Right atrium auricular region (tissue), 2 donors: ENCODE measurements around the gene CPB1. TPM values are rescaled to one million over a fixed set of nuclear protein-coding genes. Genes with fewer than 3 reads are reported as not detected.

Experiments used
- DNase-seq: peaks from one replicate; pipeline ENCODE4 v3.0.0-alpha.2; 2019; ENCODE audit warnings: low spot score
- H3K27ac ChIP-seq, 2 donors: fragments of 200-600 bp; sonication (generic); 1 replicate in 1 of 2; 2 replicates in 1 of 2; pipeline ENCODE4 v1.5.1; 2016 to 2019
- H3K27me3 ChIP-seq, 2 donors: fragments of 200-600 bp; sonication (generic); one replicate each; pipeline versions ENCODE4 v1.5.1 to v1.6.0; 2017 to 2019
- H3K36me3 ChIP-seq: fragments of 200-600 bp; sonication (generic); one replicate; pipeline ENCODE4 v1.5.1; 2016
- H3K4me1 ChIP-seq, 2 donors: fragments of 200-600 bp; sonication (generic); one replicate each; pipeline versions ENCODE4 v1.5.1 to v1.6.0; 2017 to 2019
- H3K4me3 ChIP-seq, 2 donors: fragments of 200-600 bp; sonication (generic); 1 replicate in 1 of 2; 2 replicates in 1 of 2; pipeline ENCODE4 v1.5.1; 2017 to 2019; ENCODE audit warnings: mild to moderate bottlenecking in 1 of 2, moderate library complexity in 1 of 2
- H3K9me3 ChIP-seq, 2 donors: fragments of 200-600 bp; sonication (generic); one replicate each; pipeline ENCODE4 v1.5.1; 2019
- CTCF ChIP-seq, 2 donors: fragments of 200-600 bp; sonication (generic); IDR thresholded peaks; one replicate each; pipeline ENCODE4 v1.5.1; 2019; ENCODE audit warnings: antibody characterized with exemption in 2 of 2
- total RNA-seq, 2 donors: library from RNA; depleted of rRNA; stranded (reverse); fragments of >200 nt; gene quantifications; one replicate each; pipeline ENCODE4 v1.1.0, GENCODE V29; 2016

Gene CPB1
- total RNA-seq, 2 donors from 2014 or later: 0.41 TPM; not detected in 1

- Histone ChIP-seq H3K9me3 (no peaks in the 10 kb centered on the region), H3K4me3 (no peak overlapping the region), H3K4me1 (no peaks in the 10 kb centered on the region), H3K36me3 (no peaks in the 10 kb centered on the region), H3K27ac (no peak overlapping the region), H3K27me3 (no peaks in the 10 kb centered on the region)
- no peak for TF ChIP-seq CTCF (IDR thresholded peaks at IDR 0.05)
- DNase-seq: no peak
Measured at GRCh38 chr3:148873270-148873927, 45.8 kb downstream of the CPB1 start.

- H3K4me3 ChIP-seq: no peak overlapping the region
- H3K36me3 ChIP-seq: no peaks in the 10 kb centered on the region
- DNase-seq: no peak
- TF ChIP-seq CTCF (IDR thresholded peaks at IDR 0.05): no peak
- H3K4me1 ChIP-seq: no peaks in the 10 kb centered on the region
- H3K27ac ChIP-seq: no peak overlapping the region
- no peaks in the 10 kb centered on the region for H3K27me3 ChIP-seq
- H3K9me3 ChIP-seq: no peaks in the 10 kb centered on the region
Measured at GRCh38 chr3:148873977-148874376, 46.4 kb downstream of the CPB1 start.

- no peaks in the 10 kb centered on the region for H3K36me3 ChIP-seq
- no peak for DNase-seq
- no peaks in the 10 kb centered on the region for H3K4me1 ChIP-seq
- H3K27ac ChIP-seq: no peak overlapping the region
- no peak for TF ChIP-seq CTCF (IDR thresholded peaks at IDR 0.05)
- no peaks in the 10 kb centered on the region for H3K9me3 ChIP-seq
- no peaks in the 10 kb centered on the region for H3K27me3 ChIP-seq
- H3K4me3 ChIP-seq: no peak overlapping the region
Measured at GRCh38 chr3:148878095-148878494, 50.5 kb downstream of the CPB1 start.

- Histone ChIP-seq H3K4me1 (no peaks in the 10 kb centered on the region), H3K27me3 (no peaks in the 10 kb centered on the region), H3K4me3 (no peak overlapping the region), H3K36me3 (no peaks in the 10 kb centered on the region), H3K27ac (no peak overlapping the region), H3K9me3 (no peaks in the 10 kb centered on the region)
- TF ChIP-seq CTCF (IDR thresholded peaks at IDR 0.05): no peak
- DNase-seq: no peak
Measured at GRCh38 chr3:148879256-148879655, 51.6 kb downstream of the CPB1 start.

GRCh38 chr3:148880681-148881080 lies 53.1 kb downstream of the CPB1 start:
- no peak for DNase-seq
- no peak for TF ChIP-seq CTCF (IDR thresholded peaks at IDR 0.05)
- H3K27ac ChIP-seq: no peak overlapping the region
- no peaks in the 10 kb centered on the region for H3K9me3 ChIP-seq
- no peaks in the 10 kb centered on the region for H3K27me3 ChIP-seq
- no peaks in the 10 kb centered on the region for H3K36me3 ChIP-seq
- H3K4me1 ChIP-seq: no peaks in the 10 kb centered on the region
- no peak overlapping the region for H3K4me3 ChIP-seq

- H3K27ac ChIP-seq: no peak overlapping the region
- H3K4me3 ChIP-seq: no peak overlapping the region
- no peaks in the 10 kb centered on the region for H3K4me1 ChIP-seq
- H3K27me3 ChIP-seq: no peaks in the 10 kb centered on the region
- no peak for TF ChIP-seq CTCF (IDR thresholded peaks at IDR 0.05)
- H3K36me3 ChIP-seq: no peaks in the 10 kb centered on the region
- no peak for DNase-seq
- no peaks in the 10 kb centered on the region for H3K9me3 ChIP-seq
Measured at GRCh38 chr3:148881286-148881685, 53.7 kb downstream of the CPB1 start.
